Mammary epithelial cell (primary cell): ENCODE results near the gene CD3G.

Source experiments
- CTCF ChIP-seq, 2 donors: IDR thresholded peaks in 1 of 2; conservative IDR thresholded peaks in 1 of 2; 2 replicates each; pipeline ENCODE4 v1.5.1; 2011 to 2012; ENCODE audit warnings: inconsistent platforms in 2 of 2, low read length in 2 of 2, mild to moderate bottlenecking in 2 of 2, control low read depth in 1 of 2, low read depth in 1 of 2; ENCODE audit not compliant: insufficient read depth in 1 of 2; ENCODE audit errors: extremely low read depth in 1 of 2
- EZH2 ChIP-seq: IDR thresholded peaks from 2 replicates; pipeline ENCODE4 v1.6.1; 2012; ENCODE audit warnings: low read length, inconsistent platforms, borderline replicate concordance

GRCh38 chr11:118341815-118342489, 2.2 kb upstream of the CD3G start:
- TF ChIP-seq CTCF (conservative IDR thresholded peaks at IDR 0.05 in 1 of 2, IDR thresholded peaks at IDR 0.05 in 1 of 2; ENCODE audit: extremely low read depth in 1 of 2, insufficient read depth in 1 of 2, low read depth in 1 of 2, low read length in 2 of 2) (no peak), EZH2 (no peak)
